Muscle layer of duodenum (tissue), 2 donors: ENCODE measurements around the gene VAV3.

Source experiments
- H3K27ac ChIP-seq: one replicate; pipeline ENCODE4 v1.7.0; 2013; ENCODE audit warnings: mild to moderate bottlenecking, low read length
- H3K27me3 ChIP-seq: one replicate; pipeline ENCODE4 v1.7.0; 2013; ENCODE audit warnings: low read depth, mild to moderate bottlenecking, control low read depth, low read length
- H3K36me3 ChIP-seq, 2 donors: one replicate each; pipeline ENCODE4 v1.7.0; 2013; ENCODE audit warnings: low read length in 2 of 2, control low read depth in 1 of 2, mild to moderate bottlenecking in 1 of 2; ENCODE audit not compliant: insufficient read depth in 2 of 2, control insufficient read depth in 1 of 2
- H3K4me1 ChIP-seq, 2 donors: one replicate each; pipeline ENCODE4 v1.7.0; 2013; ENCODE audit warnings: low read length in 2 of 2, mild to moderate bottlenecking in 2 of 2, control low read depth in 1 of 2, moderate library complexity in 1 of 2; ENCODE audit not compliant: insufficient read depth in 2 of 2, control insufficient read depth in 1 of 2
- H3K4me3 ChIP-seq, 2 donors: one replicate each; pipeline ENCODE4 v1.7.0; 2013; ENCODE audit warnings: low read length in 2 of 2, low read depth in 1 of 2, mild to moderate bottlenecking in 1 of 2
- H3K9me3 ChIP-seq, 2 donors: one replicate each; pipeline ENCODE4 v1.7.0; 2013; ENCODE audit warnings: low read length in 2 of 2, control low read depth in 1 of 2, mild to moderate bottlenecking in 1 of 2; ENCODE audit not compliant: control insufficient read depth in 1 of 2
- donor health status: healthy.

VAV3 gene

GRCh38 chr1:107949467-107950253 lies 15.3 kb downstream of the VAV3 start:
- Histone ChIP-seq H3K4me1 (peaks cover 0 to 8% of the 10 kb centered on the region in 2 donors), H3K36me3 (no peaks in the 10 kb centered on the region), H3K4me3 (no peak overlapping the region), H3K9me3 (no peaks in the 10 kb centered on the region), H3K27me3 (no peaks in the 10 kb centered on the region), H3K27ac (no peak overlapping the region)

GRCh38 chr1:107946794-107947193 lies 18.2 kb downstream of the VAV3 start:
- no peak overlapping the region for H3K4me3 ChIP-seq
- no peaks in the 10 kb centered on the region for H3K27me3 ChIP-seq
- H3K4me1 ChIP-seq: no peaks in the 10 kb centered on the region
- no peak overlapping the region for H3K27ac ChIP-seq
- H3K9me3 ChIP-seq: no peaks in the 10 kb centered on the region
- H3K36me3 ChIP-seq: no peaks in the 10 kb centered on the region

- no peaks in the 10 kb centered on the region for H3K9me3 ChIP-seq
- no peaks in the 10 kb centered on the region for H3K27me3 ChIP-seq
- no peaks in the 10 kb centered on the region for H3K36me3 ChIP-seq
- H3K27ac ChIP-seq: no peak overlapping the region
- H3K4me3 ChIP-seq: no peak overlapping the region
- no peaks in the 10 kb centered on the region for H3K4me1 ChIP-seq
Observed at GRCh38 chr1:107943694-107944093, 21.3 kb downstream of the VAV3 start.

DNA sequence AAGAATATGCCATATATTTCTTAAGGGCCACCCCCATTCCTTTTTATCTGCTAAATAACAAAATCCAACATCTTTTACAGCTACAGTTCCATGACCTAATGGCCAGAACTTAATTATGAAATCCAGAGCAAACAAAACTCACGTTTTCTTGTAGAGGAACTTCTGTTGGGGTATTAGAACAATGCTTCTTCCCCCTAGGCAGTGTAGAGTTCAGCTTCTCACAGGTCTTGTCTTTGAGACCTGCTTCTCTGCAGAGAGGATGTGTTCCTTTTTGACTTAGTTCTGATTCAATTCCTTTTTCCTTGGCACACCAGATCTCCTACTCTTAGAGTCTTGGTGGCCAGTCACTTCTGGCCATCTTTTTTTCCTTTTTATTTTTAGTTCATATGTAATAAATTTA lies 22.2 kb downstream of the VAV3 start:
- no peaks in the 10 kb centered on the region for H3K27me3 ChIP-seq
- no peaks in the 10 kb centered on the region for H3K4me1 ChIP-seq
- H3K9me3 ChIP-seq: no peaks in the 10 kb centered on the region
- H3K36me3 ChIP-seq: no peaks in the 10 kb centered on the region
- H3K27ac ChIP-seq: no peak overlapping the region
- no peak overlapping the region for H3K4me3 ChIP-seq

DNA sequence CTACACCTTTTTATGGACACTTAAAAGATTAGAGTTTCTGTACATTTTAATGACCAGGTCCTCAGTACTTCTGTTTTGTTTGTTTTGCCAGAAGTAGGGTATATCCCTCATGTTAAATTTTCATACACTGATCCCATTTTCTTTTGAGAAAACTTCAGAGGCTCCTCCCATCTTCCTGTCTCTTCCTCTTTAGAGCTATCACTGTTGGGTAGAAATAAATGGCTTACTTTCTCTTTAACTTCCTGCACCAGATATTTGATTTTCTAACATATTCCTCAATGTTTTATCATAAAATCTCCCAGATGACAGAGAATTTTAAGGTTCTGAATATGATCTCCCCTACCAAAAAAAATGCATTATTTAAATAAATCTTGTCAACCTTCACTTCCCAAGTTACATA lies 23.4 kb downstream of the VAV3 start:
- H3K9me3 ChIP-seq: no peaks in the 10 kb centered on the region
- H3K4me1 ChIP-seq: peaks cover 0 to 4% of the 10 kb centered on the region in 2 donors
- H3K27ac ChIP-seq: no peak overlapping the region
- no peaks in the 10 kb centered on the region for H3K27me3 ChIP-seq
- no peaks in the 10 kb centered on the region for H3K36me3 ChIP-seq
- H3K4me3 ChIP-seq: no peak overlapping the region

DNA sequence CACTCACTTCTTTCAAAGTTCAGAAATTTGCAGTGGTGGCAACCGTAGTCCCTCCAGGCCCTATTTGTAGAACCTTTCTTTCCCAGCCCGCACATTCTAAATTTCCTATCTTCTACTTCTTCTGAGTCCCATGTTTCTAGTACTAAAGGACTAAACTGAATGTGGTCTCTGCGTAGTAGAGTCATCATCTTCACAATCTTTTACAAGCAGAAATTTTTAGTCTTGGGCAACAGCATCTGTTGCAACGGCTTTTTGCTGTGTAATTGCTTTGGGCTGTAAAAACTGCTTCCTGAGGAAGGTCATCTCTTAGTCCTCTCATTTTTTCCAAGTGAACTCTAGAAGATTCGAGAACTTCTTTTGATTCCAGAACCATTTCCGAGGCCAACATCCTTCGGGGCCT lies 23.9 kb downstream of the VAV3 start:
- Histone ChIP-seq H3K27ac (no peak overlapping the region), H3K36me3 (no peaks in the 10 kb centered on the region), H3K9me3 (no peaks in the 10 kb centered on the region), H3K27me3 (no peaks in the 10 kb centered on the region), H3K4me3 (no peak overlapping the region), H3K4me1 (peaks cover 0 to 8% of the 10 kb centered on the region in 2 donors)

GRCh38 chr1:107940701-107941100 lies 24.3 kb downstream of the VAV3 start:
- Histone ChIP-seq H3K27me3 (no peaks in the 10 kb centered on the region), H3K4me3 (no peak overlapping the region), H3K9me3 (no peaks in the 10 kb centered on the region), H3K4me1 (peaks cover 0 to 8% of the 10 kb centered on the region in 2 donors), H3K36me3 (no peaks in the 10 kb centered on the region), H3K27ac (no peak overlapping the region)

- Histone ChIP-seq H3K4me1 (peaks cover 0 to 8% of the 10 kb centered on the region in 2 donors), H3K36me3 (no peaks in the 10 kb centered on the region), H3K27ac (no peak overlapping the region), H3K4me3 (no peak overlapping the region), H3K27me3 (no peaks in the 10 kb centered on the region), H3K9me3 (no peaks in the 10 kb centered on the region)
Observed at GRCh38 chr1:107940017-107940577, 24.9 kb downstream of the VAV3 start.

DNA sequence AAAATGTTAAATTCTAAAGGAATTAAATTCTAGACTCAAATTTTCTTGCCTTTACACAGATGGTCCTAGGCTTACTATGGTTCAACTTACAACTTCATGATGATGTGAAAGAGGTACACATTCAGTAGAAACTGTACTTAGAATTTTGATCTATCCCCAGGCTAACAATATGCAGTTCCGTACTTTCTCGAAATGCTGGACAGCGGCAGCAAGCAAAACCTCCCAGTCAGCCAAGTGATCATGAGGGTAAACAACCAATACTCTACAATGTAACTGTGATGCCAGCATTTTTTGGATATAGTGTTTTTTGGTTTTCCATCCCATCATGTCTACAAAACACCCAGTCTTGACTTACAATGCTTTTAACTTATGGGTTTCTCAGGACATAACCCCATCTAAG lies 25.7 kb downstream of the VAV3 start:
- Histone ChIP-seq H3K9me3 (no peaks in the 10 kb centered on the region), H3K4me3 (no peak overlapping the region), H3K27ac (no peak overlapping the region), H3K36me3 (no peaks in the 10 kb centered on the region), H3K4me1 (peaks cover 0 to 8% of the 10 kb centered on the region in 2 donors), H3K27me3 (no peaks in the 10 kb centered on the region)

GRCh38 chr1:107936498-107937481 lies 28.2 kb downstream of the VAV3 start:
- H3K4me3 ChIP-seq: no peak overlapping the region
- no peaks in the 10 kb centered on the region for H3K27me3 ChIP-seq
- peaks cover 0 to 8% of the 10 kb centered on the region in 2 donors for H3K4me1 ChIP-seq
- no peak overlapping the region for H3K27ac ChIP-seq
- no peaks in the 10 kb centered on the region for H3K9me3 ChIP-seq
- H3K36me3 ChIP-seq: no peaks in the 10 kb centered on the region

DNA sequence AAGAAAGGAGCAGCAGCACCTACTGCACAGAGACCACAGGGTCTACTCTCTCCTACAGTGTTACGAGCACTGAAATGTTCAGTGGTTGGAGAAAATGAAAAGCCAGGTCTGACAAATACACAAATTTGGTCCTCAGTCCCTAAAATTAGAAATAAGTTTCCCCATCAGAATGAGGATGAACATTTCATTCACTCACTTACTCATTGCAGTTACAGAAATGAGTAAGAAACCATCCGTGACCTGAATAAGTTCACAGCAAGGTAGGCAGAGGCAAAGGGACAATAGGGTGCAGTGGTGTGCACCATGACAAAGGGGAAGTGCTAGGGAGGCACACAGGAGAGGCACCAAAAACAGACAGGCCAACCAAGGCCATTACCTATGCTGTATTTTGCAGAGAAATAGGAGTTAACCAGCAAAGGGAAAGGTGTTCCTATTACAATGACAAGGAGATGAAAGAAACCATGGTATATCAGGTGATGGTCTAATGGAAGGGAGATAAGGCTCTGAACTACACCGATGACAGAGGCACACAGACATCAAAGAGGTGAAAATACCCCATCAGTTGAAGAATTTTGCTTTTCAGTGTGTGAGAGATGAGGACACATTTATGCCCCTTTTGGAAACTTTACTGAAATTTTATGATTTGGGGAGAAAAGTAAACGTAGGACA lies 29.4 kb downstream of the VAV3 start:
- H3K27me3 ChIP-seq: no peaks in the 10 kb centered on the region
- H3K9me3 ChIP-seq: no peaks in the 10 kb centered on the region
- H3K27ac ChIP-seq: no peak overlapping the region
- H3K4me3 ChIP-seq: no peak overlapping the region
- H3K36me3 ChIP-seq: no peaks in the 10 kb centered on the region
- H3K4me1 ChIP-seq: peaks cover 0 to 8% of the 10 kb centered on the region in 2 donors
